Measurements from ENCODE around the gene SLC7A9. TPM values are rescaled to one million over a fixed set of nuclear protein-coding genes. Genes with fewer than 3 reads are reported as not detected.

Gene SLC7A9
- total and polyA plus RNA-seq, 2 experiments from 2014 or later = 0.19 TPM; not detected in 1

- Histone ChIP-seq H3K27ac (ENCODE audit: low read depth) (peak overlapping the region; percentile 59; the same call in 1 of the 2 replicates), H3K36me3 (ENCODE audit: insufficient read depth) (no peaks in the 10 kb centered on the region; the same call in 1 of the 2 replicates), H3K79me2 (replicated peaks; ENCODE audit: insufficient read depth) (no peaks in the 10 kb centered on the region), H3K4me3 (no peak overlapping the region), H3K9me2 (ENCODE audit: insufficient read depth) (no peaks in the 10 kb centered on the region), H3K27me3 (ENCODE audit: insufficient read depth) (no peaks in the 10 kb centered on the region), H3K4me1 (ENCODE audit: insufficient read depth) (peaks cover 20% of the 10 kb centered on the region), H3F3A (replicated peaks; ENCODE audit: low read depth) (peaks cover 3% of the 10 kb centered on the region; the same call in 1 of the 2 replicates), H2AFZ (no peak overlapping the region), H4K20me1 (replicated peaks; ENCODE audit: insufficient read depth) (no peaks in the 10 kb centered on the region), H3K4me2 (no peak overlapping the region)
- no peak for TF ChIP-seq ZNF462 (CRISPR knock-in tag; IDR thresholded peaks at IDR 0.05)
- TF ChIP-seq ZNF114 (CRISPR knock-in tag; IDR thresholded peaks at IDR 0.05) = no peak
- no peak for TF ChIP-seq POLR2AphosphoS5 (IDR thresholded peaks at IDR 0.05; ENCODE audit: low read depth)
- no peak for TF ChIP-seq CTCF (conservative IDR thresholded peaks at IDR 0.05; ENCODE audit: low read depth in 2 of 2)
- TF ChIP-seq EZH2phosphoT487 (IDR thresholded peaks at IDR 0.05; ENCODE audit: unreplicated experiment) = no peak
- no peak for TF ChIP-seq JUNB (IDR thresholded peaks at IDR 0.05; ENCODE audit: unreplicated experiment)
- no peak for TF ChIP-seq ETS1 (IDR thresholded peaks at IDR 0.05)
- no peak for TF ChIP-seq ZNF331 (CRISPR knock-in tag; IDR thresholded peaks at IDR 0.05; ENCODE audit: low read depth)
- no peak for TF ChIP-seq CREB1 (CRISPR knock-in tag; IDR thresholded peaks at IDR 0.05; ENCODE audit: low read depth)
- TF ChIP-seq STAT1 (IDR thresholded peaks at IDR 0.05; ENCODE audit: unreplicated experiment) = no peak
- Mint-ChIP-seq H3K9me3 (no peaks in the 10 kb centered on the region), H3K4me1 (peaks cover 21% of the 10 kb centered on the region), H3K36me3 (ENCODE audit: low read depth) (peaks cover 7% of the 10 kb centered on the region), H3K4me3 (no peak overlapping the region), H3K27me3 (ENCODE audit: insufficient read depth, low read depth, poor library complexity) (no peaks in the 10 kb centered on the region), H3K27ac (peak overlapping the region; percentile 33; the same call in 1 of the 2 replicates)
- no peak for DNase-seq (ENCODE audit: low spot score)
- ATAC-seq = no peak
Observed at GRCh38 chr19:32919365-32919764, 49.8 kb upstream of the SLC7A9 start.

All from GM23338 (cell line).